OCI-LY3 (cell line): Measurements from ENCODE around the gene CTNND2.

Source experiments
- H2AFZ ChIP-seq: fragments of 200-600, 300-600 bp; shearing (Covaris generic); 2 replicates; pipeline ENCODE4 v1.6.0; 2014; ENCODE audit warnings: antibody characterized with exemption, low read depth, low read length
- H3K27ac ChIP-seq: fragments of 200-600, 300-600 bp; sonication (generic); 2 replicates; pipeline ENCODE4 v1.5.1; 2014; ENCODE audit warnings: mild to moderate bottlenecking, low read length, moderate library complexity, mixed read lengths
- H3K27me3 ChIP-seq: fragments of 200-600, 300-600 bp; sonication (generic); 2 replicates; pipeline ENCODE4 v1.6.1; 2014; ENCODE audit warnings: low read depth, low read length, mixed read lengths
- H3K36me3 ChIP-seq: fragments of 200-600, 300-600 bp; sonication (generic); replicated peaks from 2 replicates; pipeline ENCODE3; 2014; ENCODE audit warnings: low read depth, low read length, mixed read lengths
- H3K4me1 ChIP-seq: fragments of 300-600, 200-600 bp; sonication (generic); 2 replicates; pipeline ENCODE4 v1.6.1; 2014; ENCODE audit warnings: low read length, mixed read lengths
- H3K4me2 ChIP-seq: fragments of 200-600, 300-600 bp; sonication (generic); 2 replicates; pipeline ENCODE4 v1.6.1; 2014; ENCODE audit warnings: low read length, mixed read lengths
- H3K4me3 ChIP-seq: fragments of 300-600, 200-600 bp; sonication (generic); 2 replicates; pipeline ENCODE4 v1.5.1; 2014; ENCODE audit warnings: antibody characterized with exemption, mild to moderate bottlenecking, low read length, moderate library complexity
- H3K79me2 ChIP-seq: fragments of 300-600, 200-600 bp; shearing (Covaris generic); 2 replicates; pipeline ENCODE4 v1.6.1; 2014; ENCODE audit warnings: mild to moderate bottlenecking, low read length, mixed read lengths
- H3K9ac ChIP-seq: fragments of 300-600, 200-600 bp; shearing (Covaris generic); 2 replicates; pipeline ENCODE4 v1.6.0; 2014; ENCODE audit warnings: mild to moderate bottlenecking, low read length, moderate library complexity
- H3K9me3 ChIP-seq: fragments of 200-600, 300-600 bp; shearing (Covaris generic); 2 replicates; pipeline ENCODE4 v1.6.1; 2014; ENCODE audit warnings: low read length, mixed read lengths; ENCODE audit not compliant: insufficient read depth
- H4K20me1 ChIP-seq: fragments of 200-600, 300-600 bp; sonication (generic); 2 replicates; pipeline ENCODE4 v1.6.1; 2016; ENCODE audit warnings: low read length, mixed read lengths; ENCODE audit not compliant: insufficient read depth
- EZH2phosphoT487 ChIP-seq: fragments of 200-600 bp; shearing (Covaris generic); IDR thresholded peaks from 2 replicates; pipeline ENCODE4 v1.6.1; 2018; ENCODE audit warnings: antibody characterized with exemption, mixed run types, low read depth
- TF ChIP-seq, protein P1 (sequence below): fragments of 200-600, 300-600 bp; sonication (generic); IDR thresholded peaks from 2 replicates; pipeline ENCODE4 v1.5.1; 2014; ENCODE audit warnings: antibody characterized with exemption, low read length, low read depth

Gene CTNND2, protein sequence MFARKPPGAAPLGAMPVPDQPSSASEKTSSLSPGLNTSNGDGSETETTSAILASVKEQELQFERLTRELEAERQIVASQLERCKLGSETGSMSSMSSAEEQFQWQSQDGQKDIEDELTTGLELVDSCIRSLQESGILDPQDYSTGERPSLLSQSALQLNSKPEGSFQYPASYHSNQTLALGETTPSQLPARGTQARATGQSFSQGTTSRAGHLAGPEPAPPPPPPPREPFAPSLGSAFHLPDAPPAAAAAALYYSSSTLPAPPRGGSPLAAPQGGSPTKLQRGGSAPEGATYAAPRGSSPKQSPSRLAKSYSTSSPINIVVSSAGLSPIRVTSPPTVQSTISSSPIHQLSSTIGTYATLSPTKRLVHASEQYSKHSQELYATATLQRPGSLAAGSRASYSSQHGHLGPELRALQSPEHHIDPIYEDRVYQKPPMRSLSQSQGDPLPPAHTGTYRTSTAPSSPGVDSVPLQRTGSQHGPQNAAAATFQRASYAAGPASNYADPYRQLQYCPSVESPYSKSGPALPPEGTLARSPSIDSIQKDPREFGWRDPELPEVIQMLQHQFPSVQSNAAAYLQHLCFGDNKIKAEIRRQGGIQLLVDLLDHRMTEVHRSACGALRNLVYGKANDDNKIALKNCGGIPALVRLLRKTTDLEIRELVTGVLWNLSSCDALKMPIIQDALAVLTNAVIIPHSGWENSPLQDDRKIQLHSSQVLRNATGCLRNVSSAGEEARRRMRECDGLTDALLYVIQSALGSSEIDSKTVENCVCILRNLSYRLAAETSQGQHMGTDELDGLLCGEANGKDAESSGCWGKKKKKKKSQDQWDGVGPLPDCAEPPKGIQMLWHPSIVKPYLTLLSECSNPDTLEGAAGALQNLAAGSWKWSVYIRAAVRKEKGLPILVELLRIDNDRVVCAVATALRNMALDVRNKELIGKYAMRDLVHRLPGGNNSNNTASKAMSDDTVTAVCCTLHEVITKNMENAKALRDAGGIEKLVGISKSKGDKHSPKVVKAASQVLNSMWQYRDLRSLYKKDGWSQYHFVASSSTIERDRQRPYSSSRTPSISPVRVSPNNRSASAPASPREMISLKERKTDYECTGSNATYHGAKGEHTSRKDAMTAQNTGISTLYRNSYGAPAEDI (N-terminal part only)

DNA sequence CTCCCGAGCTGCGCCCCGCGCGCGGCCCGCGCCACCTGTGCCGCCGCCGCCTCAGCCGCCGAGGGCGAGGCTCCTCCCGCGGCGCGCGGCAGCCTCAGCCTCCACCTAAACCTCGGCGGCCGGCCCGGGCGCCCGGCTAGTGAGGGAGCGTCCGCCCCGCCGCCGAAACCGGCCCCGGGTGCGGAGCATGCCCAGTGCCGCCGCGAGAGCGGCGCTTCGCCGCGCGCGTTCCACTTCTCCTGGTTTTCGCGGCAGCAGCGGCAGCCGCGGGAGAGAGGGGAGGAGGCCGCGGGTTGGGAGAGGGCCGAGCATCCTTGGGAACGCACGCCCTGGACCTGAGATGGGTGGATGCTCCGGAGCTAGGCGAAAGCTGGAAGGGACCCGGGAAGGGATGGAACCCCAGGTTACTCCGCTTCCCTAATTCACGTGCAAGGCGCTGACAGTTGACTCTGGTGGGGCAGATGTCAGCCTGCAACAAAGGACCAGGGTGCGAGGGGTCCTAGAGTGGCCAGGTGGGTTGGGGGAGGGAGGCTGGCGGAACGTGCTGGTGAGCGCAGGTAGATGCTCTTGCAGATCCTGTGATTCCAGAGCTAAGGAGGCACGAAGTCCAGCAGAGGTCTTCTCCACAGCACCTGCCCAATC is at the start of gene CTNND2:
Gene CTNND2 (minus strand): TSS at position 182 of the 642 bp plus-strand sequence. CDS start 593 bp downstream, outside the sequence.
- no peaks in the 10 kb centered on the region for H3K27me3 ChIP-seq
- no peak within 1 kb of the TSS for H3K4me3 ChIP-seq
- H3K4me2 ChIP-seq = no peak within 1 kb of the TSS
- H3K9me3 ChIP-seq = no peaks in the 10 kb centered on the region
- no peak for TF ChIP-seq EZH2phosphoT487
- TF ChIP-seq, protein P1, sequence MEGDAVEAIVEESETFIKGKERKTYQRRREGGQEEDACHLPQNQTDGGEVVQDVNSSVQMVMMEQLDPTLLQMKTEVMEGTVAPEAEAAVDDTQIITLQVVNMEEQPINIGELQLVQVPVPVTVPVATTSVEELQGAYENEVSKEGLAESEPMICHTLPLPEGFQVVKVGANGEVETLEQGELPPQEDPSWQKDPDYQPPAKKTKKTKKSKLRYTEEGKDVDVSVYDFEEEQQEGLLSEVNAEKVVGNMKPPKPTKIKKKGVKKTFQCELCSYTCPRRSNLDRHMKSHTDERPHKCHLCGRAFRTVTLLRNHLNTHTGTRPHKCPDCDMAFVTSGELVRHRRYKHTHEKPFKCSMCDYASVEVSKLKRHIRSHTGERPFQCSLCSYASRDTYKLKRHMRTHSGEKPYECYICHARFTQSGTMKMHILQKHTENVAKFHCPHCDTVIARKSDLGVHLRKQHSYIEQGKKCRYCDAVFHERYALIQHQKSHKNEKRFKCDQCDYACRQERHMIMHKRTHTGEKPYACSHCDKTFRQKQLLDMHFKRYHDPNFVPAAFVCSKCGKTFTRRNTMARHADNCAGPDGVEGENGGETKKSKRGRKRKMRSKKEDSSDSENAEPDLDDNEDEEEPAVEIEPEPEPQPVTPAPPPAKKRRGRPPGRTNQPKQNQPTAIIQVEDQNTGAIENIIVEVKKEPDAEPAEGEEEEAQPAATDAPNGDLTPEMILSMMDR = no peak
- no peak within 1 kb of the TSS for H2AFZ ChIP-seq
- H3K4me1 ChIP-seq = no peaks in the 10 kb centered on the region
- H4K20me1 ChIP-seq = no peaks in the 10 kb centered on the region
- no peak within 1 kb of the TSS for H3K27ac ChIP-seq
- no peaks in the 10 kb centered on the region for H3K36me3 ChIP-seq
- no peak within 1 kb of the TSS for H3K9ac ChIP-seq
- H3K79me2 ChIP-seq = no peaks in the 10 kb centered on the region

DNA sequence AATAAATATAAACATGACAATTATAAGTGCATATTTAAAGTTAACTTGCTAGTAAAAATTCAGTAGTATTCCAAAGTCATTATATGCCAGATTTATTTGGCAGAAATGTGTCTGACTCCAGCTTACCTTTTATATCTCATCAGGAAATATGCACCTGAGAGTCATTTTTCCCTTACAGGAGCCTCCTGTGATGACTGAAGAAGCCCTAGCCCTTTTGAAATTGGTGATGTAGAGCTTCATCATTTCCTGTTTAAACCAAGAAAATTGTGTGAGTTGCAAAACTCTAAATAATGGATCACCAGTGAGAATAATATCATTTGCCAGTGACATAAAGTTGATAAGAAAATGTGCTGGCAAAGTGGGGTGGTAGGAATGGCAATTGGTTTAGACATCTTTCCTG is 42.1 kb upstream of the CTNND2 start:
- Histone ChIP-seq H3K36me3 (no peaks in the 10 kb centered on the region), H3K4me2 (no peak overlapping the region), H3K79me2 (no peaks in the 10 kb centered on the region), H2AFZ (no peak overlapping the region), H3K4me1 (no peaks in the 10 kb centered on the region), H3K27ac (no peak overlapping the region), H3K9me3 (no peaks in the 10 kb centered on the region), H3K4me3 (no peak overlapping the region), H3K27me3 (no peaks in the 10 kb centered on the region), H3K9ac (no peak overlapping the region), H4K20me1 (no peaks in the 10 kb centered on the region)
- TF ChIP-seq EZH2phosphoT487 = no peak
- TF ChIP-seq, protein P1 = no peak

DNA sequence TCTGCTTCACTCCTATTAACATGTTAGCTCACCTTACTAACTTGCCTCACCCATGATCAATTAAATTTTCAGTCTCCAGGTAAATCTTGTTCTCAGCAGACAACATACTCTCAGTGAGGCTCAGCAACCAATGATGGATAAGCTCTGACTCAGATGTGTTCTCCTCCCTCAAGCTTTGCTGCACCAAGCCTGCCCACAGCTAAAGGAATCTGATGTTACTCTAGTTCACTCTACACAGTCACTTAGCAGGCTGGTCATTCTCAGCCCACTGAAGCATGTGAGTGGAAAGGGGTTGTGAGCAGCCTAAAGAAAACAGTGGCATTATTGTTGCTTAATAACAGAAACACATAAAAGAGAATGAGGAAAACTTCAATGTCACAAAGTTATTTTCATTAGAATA is 37.3 kb upstream of the CTNND2 start:
- Histone ChIP-seq H3K79me2 (no peaks in the 10 kb centered on the region), H3K36me3 (no peaks in the 10 kb centered on the region), H3K4me2 (no peak overlapping the region), H4K20me1 (no peaks in the 10 kb centered on the region), H3K27ac (no peak overlapping the region), H3K9me3 (no peaks in the 10 kb centered on the region), H3K4me1 (no peaks in the 10 kb centered on the region), H3K27me3 (no peaks in the 10 kb centered on the region), H3K9ac (no peak overlapping the region), H3K4me3 (no peak overlapping the region), H2AFZ (no peak overlapping the region)
- no peak for TF ChIP-seq EZH2phosphoT487
- TF ChIP-seq, protein P1 = no peak
